ENCODE measurements around the gene PLK4.
"Not testable (repeated sequence)": the region's sequence is repeated elsewhere in the genome, so short reads cannot be mapped to it uniquely, and the experiment has no call there.

PLK4 gene

DNA sequence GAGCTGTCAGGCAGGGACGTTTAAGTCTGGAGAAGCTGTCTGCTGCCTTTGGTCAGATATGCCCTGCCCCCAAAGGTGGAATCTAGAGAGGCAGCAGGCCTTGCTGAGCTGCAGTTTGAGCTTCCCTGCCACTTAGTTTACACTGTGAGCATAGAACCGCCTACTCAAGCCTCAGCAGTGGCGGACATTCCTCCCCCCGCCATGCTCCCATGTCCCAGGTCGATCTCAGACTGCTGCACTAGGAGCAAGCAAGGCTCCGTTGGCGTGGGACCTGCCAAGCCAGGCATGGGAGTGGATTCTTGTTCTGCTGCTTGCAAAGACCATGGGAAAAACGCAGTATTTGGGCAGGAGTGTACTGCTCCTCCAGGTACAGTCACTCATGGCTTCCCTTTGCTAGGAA is 24.3 kb downstream of the PLK4 start:
- no peak for DNase-seq (ENCODE audit: low read depth in 3 of 3)

DNA sequence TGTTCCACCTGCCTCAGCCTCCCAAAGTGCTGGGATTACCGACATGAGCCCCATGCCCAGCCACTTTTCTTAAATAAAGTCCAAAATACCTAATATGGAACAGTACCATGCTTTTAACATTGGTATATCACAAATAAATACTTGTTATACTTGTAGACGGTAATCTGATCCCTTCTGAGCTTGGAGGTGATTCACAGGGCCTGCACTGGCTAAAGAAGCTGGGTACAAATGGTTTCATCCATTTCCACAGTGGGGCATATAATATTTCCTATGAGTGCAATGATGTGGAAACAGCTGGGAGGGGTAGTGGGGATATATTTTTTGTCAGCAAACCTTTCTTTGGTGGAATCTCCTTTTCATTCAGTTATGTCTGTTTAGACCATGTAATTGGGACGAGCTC is 35.8 kb downstream of the PLK4 start:
- no peak for DNase-seq (ENCODE audit: low read depth in 3 of 3)

DNA sequence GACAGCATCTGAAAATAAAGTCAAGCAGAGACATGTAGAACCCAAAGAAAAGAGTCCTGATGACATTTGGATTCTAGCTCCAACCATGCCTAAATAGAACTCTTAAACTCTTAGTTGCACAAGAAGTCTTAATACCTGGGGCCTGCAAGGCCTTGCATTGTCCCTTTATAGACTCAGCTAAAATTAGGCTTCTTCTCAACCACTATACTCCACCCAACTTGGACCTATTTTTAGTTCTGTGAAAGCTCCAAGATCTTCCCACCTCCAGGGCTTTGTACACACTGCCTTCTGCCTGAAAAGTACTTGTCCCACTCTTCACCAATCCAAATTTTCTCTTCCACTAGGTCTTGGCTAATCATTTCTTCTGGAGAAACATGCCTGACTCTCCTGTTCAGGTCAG is 36.5 kb downstream of the PLK4 start:
- DNase-seq (ENCODE audit: low read depth in 3 of 3) = no peak

DNA sequence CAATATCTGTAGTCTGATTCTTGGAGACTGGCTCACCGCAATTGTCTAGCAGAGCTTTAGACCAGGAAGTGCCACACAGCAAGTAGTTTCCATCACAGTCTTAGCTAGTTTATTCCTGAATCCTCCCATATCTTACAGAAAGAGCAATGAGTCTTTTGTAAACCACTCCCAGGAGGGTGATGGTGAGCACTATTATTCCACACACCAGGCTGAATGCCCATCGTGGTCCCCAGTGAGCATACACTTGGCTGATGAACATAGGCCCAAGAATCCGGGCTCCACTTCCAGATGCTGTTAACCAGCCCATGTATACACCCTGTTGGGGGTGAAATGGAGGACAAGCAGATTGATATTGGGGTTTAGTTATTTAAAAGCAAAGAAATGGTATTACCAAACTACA is 39.8 kb downstream of the PLK4 start:
- DNase-seq (ENCODE audit: low read depth in 3 of 3) = no peak

DNA sequence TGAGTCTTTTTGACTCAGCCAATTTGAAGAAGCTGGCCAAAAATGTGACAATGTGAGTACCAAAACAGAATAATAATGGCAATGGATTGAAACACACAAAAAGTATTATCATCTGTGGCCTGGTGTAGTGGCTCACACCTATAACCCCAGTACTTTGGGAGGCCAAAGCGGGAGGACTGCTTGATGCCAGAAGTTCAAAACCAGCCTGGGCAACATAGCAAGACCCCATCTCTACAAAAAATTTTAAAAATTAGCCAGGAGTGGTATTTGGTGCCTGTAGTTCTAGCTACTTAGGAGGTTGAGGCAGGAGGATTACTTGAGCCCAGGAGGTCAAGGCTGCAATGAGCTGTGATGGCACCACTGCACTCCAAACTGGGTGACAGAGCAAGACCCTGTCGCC is 41.5 kb downstream of the PLK4 start:
- no peak for DNase-seq (ENCODE audit: low read depth in 3 of 3)

DNA sequence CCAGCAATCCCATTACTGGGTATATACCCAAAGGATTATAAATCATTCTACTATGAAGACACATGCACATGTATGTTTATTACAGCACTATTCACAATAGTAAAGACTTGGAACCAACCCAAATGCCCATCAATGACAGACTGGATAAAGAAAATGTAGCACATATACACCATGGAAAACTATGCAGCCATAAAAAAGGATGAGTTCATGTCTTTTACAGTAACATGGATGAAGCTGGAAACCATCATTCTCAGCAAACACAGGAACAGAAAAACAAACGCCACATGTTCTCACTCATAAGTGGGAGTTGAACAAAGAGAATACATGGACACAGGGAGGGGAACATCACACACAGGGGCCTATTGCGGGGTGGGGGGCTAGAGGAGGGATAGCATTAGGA is 45.0 kb downstream of the PLK4 start:
- DNase-seq (ENCODE audit: low read depth in 3 of 3) = not testable (repeated sequence)

DNA sequence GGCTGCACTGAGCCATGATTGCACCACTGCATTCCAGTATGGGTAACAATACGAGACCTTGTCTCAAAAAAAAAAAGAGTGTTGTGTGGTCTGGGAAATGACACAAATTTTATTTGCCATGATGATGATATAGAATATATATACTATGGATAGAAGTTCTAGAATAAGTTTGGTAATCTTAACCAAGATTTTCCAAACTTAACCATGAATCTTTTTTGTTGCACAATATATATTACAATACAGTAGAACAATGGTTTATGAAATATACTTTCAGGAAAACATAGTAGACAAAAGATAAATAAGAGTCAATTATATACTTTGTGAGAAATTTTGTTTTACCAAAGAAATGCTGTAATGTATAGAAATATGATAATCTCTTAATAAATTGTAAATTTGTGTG is 49.5 kb downstream of the PLK4 start:
- no peak for DNase-seq (ENCODE audit: low read depth in 3 of 3)

DNA sequence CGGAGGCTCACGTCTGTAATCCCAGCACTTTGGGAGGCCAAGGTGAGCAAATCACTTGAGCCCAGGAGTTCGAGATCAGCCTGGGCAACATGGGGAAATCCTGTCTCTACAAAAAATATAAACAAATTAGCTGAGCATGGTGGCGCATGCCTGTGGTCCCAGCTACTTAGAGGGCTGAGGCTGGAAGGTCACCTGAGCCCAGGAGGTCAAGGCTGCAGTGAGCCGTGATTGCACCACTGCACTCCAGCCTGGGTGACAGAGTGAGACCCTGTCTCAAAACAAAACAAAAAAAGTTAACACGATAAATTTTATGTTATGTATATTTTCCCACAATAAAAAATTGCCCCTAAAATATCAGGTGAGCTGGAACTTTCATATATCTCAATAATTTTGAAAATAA is 51.1 kb downstream of the PLK4 start:
- DNase-seq (ENCODE audit: low read depth in 3 of 3) = not testable (repeated sequence)

DNA sequence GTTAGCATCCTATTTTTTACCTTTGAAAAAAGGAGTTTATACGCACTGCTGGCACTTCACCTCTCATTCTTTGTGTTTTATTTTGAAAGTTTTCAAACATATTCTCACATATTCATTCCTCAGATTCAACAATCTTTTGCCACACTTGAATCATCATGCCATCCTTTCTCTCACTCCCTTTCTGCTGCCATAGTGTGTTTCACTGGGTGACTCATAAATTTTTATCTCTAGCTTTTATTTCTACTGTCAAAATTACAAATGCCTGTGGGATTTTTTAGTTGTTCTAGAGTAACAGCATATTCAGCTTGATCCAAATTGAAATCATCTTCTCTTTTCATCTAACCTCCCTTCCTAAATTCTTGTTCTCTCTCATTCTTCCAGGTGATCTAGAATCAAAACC is 56.3 kb downstream of the PLK4 start:
- DNase-seq (ENCODE audit: low read depth in 3 of 3) = no peak
